Measurements from ENCODE around the gene HBQ1.
"Not testable (repeated sequence)": the region's sequence is repeated elsewhere in the genome, so short reads cannot be mapped to it uniquely, and the experiment has no call there.

HBQ1 gene

DNA sequence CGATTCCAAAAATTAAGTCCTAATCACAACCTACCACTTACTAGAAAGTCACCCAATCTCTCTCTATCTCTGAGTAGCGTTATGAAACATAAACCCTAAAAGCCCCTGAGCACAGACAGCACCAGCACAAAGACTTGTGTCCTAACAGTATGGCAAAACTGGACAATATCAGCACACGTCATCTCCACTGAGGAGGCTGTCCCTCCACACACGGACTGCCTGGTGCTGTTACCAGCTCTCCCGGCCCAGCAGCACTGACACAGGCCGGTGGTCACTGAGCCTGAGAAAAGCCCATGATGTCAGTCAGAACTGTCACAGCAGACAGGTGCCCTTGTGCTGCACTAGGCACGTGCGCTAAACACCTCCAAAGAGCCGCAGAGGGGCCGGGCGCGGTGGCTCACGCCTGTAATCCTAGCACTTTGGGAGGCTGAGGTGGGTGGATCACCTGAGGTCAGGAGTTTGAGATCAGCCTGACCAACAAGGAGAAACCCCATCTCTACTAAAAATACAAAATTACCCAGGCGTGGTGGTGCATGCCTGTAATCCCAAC, 31.4 kb downstream of the HBQ1 start:
- DNase-seq (ENCODE audit: low read depth), result not testable (repeated sequence)

DNA sequence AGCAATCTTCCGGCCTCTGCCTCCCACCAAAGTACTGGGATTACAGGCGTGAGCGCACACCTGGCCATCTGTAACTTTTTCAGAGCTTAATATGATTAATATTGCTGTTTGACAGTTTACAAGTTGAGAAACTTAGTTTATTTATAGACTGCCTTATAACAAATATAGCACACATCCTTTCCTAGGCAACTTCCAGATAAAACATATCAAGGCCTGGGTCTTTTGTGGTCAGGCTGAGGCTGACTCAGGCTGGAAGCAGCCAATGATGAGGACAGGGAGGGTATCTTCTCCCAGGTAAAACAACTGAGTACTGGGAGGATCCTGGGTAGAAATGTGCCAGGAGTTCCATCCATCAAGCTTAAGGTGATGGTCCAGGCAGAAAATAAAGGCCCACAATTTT, 32.7 kb downstream of the HBQ1 start:
- no peak for DNase-seq (ENCODE audit: low read depth)

DNA sequence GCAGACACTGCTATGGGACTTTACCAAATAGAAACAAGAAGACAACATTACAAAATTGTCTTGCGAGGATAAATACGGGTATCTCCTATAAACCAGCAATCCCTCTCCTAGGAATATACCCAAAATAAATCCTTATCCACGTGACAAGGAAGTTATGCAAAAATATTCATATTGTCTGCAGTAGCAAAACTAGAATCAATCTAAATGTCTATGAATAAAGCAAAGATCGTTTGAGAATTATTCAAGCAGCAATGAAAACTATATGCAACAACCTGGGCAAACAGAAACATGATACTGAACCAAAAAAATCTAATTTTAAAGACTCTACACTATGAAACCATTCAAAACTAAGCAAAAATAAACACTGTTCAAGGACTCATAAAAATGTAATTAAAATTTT, 39.8 kb downstream of the HBQ1 start:
- no peak for DNase-seq (ENCODE audit: low read depth)

DNA sequence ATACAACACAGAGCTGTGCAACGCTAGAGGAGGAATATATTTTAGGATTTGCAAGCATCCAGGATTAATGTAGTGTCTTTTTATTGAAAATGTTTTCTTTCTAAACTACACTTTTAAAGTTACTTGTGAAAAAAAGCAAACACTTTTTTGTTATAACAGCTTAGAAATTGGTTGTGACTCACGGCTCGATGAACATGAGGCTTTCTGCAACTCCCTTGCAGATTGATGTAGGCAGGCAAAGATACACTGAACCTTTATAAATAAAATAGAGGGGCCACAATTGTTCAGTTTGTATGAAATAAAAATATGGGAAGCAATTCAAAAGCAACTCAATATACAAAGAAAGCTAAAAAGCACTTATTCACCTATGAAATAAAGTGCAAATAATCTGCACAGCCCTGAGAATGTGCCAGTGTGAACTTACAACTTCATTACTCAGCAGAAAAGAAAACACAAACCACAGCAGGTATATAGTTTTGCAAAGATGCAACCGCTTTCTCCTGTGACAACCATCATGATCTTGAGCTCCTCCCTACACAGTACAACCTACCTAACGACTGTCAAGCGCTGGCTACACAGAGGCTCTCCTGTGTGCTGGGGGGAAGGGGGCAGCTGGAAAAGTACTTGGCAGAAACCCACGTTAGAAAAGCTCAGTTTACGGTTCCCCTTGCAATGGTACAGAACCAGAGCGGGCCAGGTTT, 48.0 kb downstream of the HBQ1 start:
- no peak for DNase-seq (ENCODE audit: low read depth)

DNA sequence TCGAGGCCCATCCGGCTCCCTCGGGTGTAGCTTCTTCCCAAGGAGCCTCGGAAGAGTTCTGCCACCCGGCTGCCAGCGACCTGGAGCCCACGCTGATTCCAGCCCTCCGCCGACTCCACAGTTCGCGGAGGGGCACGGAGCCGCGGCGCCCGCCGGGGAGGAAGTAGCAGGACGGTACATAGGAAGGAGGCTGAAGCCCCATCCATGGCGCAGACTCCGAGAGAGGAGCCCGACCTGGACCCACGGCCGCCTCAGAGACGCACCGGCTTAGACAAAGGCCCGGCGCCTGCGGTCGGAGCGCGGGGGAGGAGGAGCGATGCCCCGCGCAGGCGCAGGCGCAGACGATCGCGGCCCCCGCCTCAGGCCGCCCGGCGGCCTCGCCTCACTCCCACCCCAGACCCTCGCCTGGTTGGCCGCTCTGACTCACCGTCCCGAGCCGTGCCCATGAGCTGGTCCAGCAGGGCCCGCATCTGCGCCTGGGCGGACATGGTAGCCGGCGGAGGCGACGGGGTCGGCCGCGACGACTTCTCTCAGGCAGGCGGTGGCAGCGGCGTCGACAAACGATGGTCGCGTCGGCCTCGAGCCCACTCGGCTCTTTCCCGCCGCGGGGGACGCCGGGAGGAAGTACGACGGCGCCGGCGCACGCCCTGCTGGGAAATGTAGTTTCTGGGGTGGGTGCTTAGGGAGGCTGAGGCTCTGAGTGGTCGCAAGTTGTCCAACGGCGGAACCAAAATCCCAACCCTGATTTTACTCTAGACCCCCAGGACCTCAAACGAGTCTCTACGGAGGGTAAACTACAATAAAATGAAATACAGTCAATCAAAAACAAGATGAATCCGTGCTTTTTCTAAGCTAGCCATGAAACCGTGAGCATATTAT, 48.8 kb downstream of the HBQ1 start, which contains the start of gene LUC7L:
LUC7L (minus strand) TSS at position 598 of the 879 bp plus-strand sequence; CDS start at position 488, 110 bp downstream.
- DNase-seq (ENCODE audit: low read depth), result peak; percentile 45

DNA sequence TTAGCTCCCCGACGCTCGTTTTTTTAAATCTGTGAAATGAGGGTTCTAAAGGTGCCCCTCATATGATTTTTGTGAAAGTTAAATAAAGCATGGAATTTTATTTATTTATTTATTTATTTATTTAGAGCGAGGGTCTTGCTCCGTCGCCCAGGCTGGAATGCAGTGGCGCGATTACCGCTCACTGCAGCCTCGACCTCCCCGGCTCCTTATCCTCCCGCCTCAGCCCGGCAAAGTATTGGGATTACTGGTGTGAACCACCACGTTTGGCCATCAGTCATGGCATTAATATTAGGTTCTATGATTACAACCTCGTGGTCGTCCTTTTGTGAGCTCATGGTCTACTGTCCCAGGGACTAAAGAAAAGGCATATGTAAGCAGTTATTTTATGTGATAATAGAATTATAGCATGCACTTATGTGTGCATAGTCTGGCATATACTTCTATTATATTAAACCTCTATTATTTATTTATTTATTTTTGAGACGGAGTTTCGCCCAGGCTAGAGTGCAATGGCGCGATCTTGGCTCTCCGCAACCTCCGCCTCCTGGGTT, 49.5 kb downstream of the HBQ1 start:
- no peak for DNase-seq (ENCODE audit: low read depth)

DNA sequence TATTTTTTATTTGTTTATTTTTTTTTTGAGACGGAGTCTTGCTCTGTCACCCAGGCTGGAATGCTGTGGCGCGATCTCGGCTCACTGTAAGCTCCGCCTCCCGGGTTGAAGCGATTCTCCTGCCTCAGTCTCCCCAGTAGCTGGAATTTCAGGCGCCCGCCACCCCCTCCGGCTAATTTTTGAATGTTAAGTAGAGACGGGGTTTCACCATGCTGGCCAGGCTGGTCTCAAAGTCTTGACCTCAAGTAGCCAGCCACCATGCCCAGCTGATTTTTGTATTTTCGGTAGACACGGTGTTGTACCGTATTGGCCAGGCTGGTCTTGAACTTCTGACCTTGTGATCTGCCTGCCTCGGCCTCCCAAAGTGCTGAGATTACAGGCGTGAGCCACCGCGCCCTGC, 50.1 kb downstream of the HBQ1 start:
- not testable (repeated sequence) for DNase-seq (ENCODE audit: low read depth)

All from GM04503 (cell line).